H1 (cell line): ENCODE measurements around the gene CYRIA. TPM values are rescaled to one million over a fixed set of nuclear protein-coding genes. Genes with fewer than 3 reads are reported as not detected.

Experiments
- CTCF ChIA-PET: fragments of 300-600 bp; sonication (Branson Sonifier 250); formaldehyde crosslinking; loops from one replicate; lab custom pipeline; 2021; ENCODE audit not compliant: partially characterized antibody; lab: Charles Lee
- POLR2A ChIA-PET: fragments of 300-600 bp; sonication (Branson Sonifier 250); formaldehyde crosslinking; loops from one replicate; lab custom pipeline; 2021; ENCODE audit warnings: inconsistent platforms; ENCODE audit not compliant: partially characterized antibody; lab: Charles Lee
- DNase-seq, 2 experiments: peaks; one replicate each; pipeline versions ENCODE4 v3.0.0 to v3.0.0-alpha.2; 2010 to 2022; ENCODE audit warnings: low spot score in 2 of 2, low read depth in 1 of 2, mixed read lengths in 1 of 2
- FAIRE-seq: peaks from 2 replicates; lab custom pipeline; 2011; peaks lifted over from hg19 to GRCh38; lab: Jason Lieb, UNC
- H2AFZ ChIP-seq: 2 replicates; pipeline ENCODE4 v1.8.1; 2012; ENCODE audit warnings: low read length, inconsistent platforms
- H2AK5ac ChIP-seq: 2 replicates; pipeline ENCODE4 v1.6.1; 2013; ENCODE audit warnings: low read depth, low read length
- H2BK120ac ChIP-seq: replicated peaks from 2 replicates; pipeline ENCODE3; 2013; ENCODE audit warnings: low read depth, low read length, inconsistent platforms
- H2BK12ac ChIP-seq: 2 replicates; pipeline ENCODE4 v1.6.1; 2013; ENCODE audit warnings: low read depth, low read length
- H2BK15ac ChIP-seq: 2 replicates; pipeline ENCODE4 v1.6.1; 2013; ENCODE audit warnings: low read length
- H2BK20ac ChIP-seq: 2 replicates; pipeline ENCODE4 v1.6.1; 2013; ENCODE audit warnings: low read length
- H2BK5ac ChIP-seq: 2 replicates; pipeline ENCODE4 v1.6.1; 2013; ENCODE audit warnings: low read depth, low read length
- H3K14ac ChIP-seq: 2 replicates; pipeline ENCODE4 v1.6.1; 2013; ENCODE audit warnings: inconsistent platforms; ENCODE audit not compliant: insufficient read length
- H3K18ac ChIP-seq: 2 replicates; pipeline ENCODE4 v1.6.1; 2013; ENCODE audit warnings: low read length; ENCODE audit errors: extremely low read depth
- H3K23ac ChIP-seq: 2 replicates; pipeline ENCODE4 v1.6.1; 2013; ENCODE audit warnings: inconsistent platforms; ENCODE audit not compliant: insufficient read length
- H3K23me2 ChIP-seq: 2 replicates; pipeline ENCODE4 v1.6.1; 2013; ENCODE audit warnings: low read depth, low read length
- H3K27ac ChIP-seq: 2 replicates; pipeline ENCODE4 v1.6.1; 2011; ENCODE audit warnings: low read depth, low read length, inconsistent platforms
- H3K27me3 ChIP-seq, 4 experiments: replicated peaks in 1 of 4; 1 replicate in 1 of 4; 2 replicates in 3 of 4; pipeline versions ENCODE4 v1.6.1 to v1.8.1; 2011 to 2013; ENCODE audit warnings: low read length in 3 of 4, mild to moderate bottlenecking in 3 of 4, inconsistent platforms in 2 of 4, mixed read lengths in 2 of 4, moderate library complexity in 1 of 4; ENCODE audit not compliant: control insufficient read depth in 3 of 4, insufficient read depth in 3 of 4; ENCODE audit errors: extremely low read depth in 1 of 4
- H3K36me3 ChIP-seq, 4 experiments: 2 replicates each; pipeline versions ENCODE4 v1.6.1 to v1.8.1; 2011 to 2013; ENCODE audit warnings: mild to moderate bottlenecking in 4 of 4, low read length in 3 of 4, moderate library complexity in 2 of 4, control low read depth in 1 of 4, inconsistent platforms in 1 of 4; ENCODE audit not compliant: insufficient read depth in 4 of 4, control insufficient read depth in 2 of 4
- H3K4ac ChIP-seq: replicated peaks from 2 replicates; pipeline ENCODE3; 2013; ENCODE audit warnings: low read length, low read depth, mixed read lengths, inconsistent platforms; ENCODE audit not compliant: insufficient read length
- H3K4me1 ChIP-seq, 4 experiments: replicated peaks in 1 of 4; 1 replicate in 1 of 4; 2 replicates in 3 of 4; pipeline versions ENCODE4 v1.6.1 to v1.8.1; 2011 to 2013; ENCODE audit warnings: low read length in 3 of 4, inconsistent platforms in 2 of 4, mixed read lengths in 1 of 4; ENCODE audit not compliant: insufficient read depth in 4 of 4, control insufficient read depth in 3 of 4
- H3K4me2 ChIP-seq, 2 experiments: 2 replicates each; pipeline versions ENCODE4 v1.6.1 to v1.8.1; 2011 to 2013; ENCODE audit warnings: low read depth in 2 of 2, low read length in 2 of 2, control low read depth in 1 of 2, inconsistent platforms in 1 of 2, mild to moderate bottlenecking in 1 of 2; ENCODE audit not compliant: insufficient read depth in 1 of 2
- H3K4me3 ChIP-seq, 4 experiments: fragments of 200-600, 300-600 bp in 1 of 4; sonication (generic), shearing (Covaris generic), sonication (Bioruptor Twin) in 1 of 4; 2 replicates each; pipeline versions ENCODE4 v1.5.1 to v1.8.1; 2011 to 2016; ENCODE audit warnings: low read length in 4 of 4, low read depth in 3 of 4, control low read depth in 2 of 4, inconsistent platforms in 2 of 4, mild to moderate bottlenecking in 2 of 4, mixed read lengths in 1 of 4, moderate library complexity in 1 of 4; ENCODE audit not compliant: insufficient read depth in 2 of 4; ENCODE audit errors: extremely low read depth in 1 of 4
- H3K56ac ChIP-seq: replicated peaks from 2 replicates; pipeline ENCODE3; 2013; ENCODE audit warnings: low read depth, mild to moderate bottlenecking, mixed read lengths, low read length, inconsistent platforms; ENCODE audit not compliant: insufficient read length
- H3K79me1 ChIP-seq: 2 replicates; pipeline ENCODE4 v1.6.1; 2013; ENCODE audit warnings: low read depth, low read length, control low read depth
- H3K79me2 ChIP-seq, 2 experiments: 2 replicates each; pipeline versions ENCODE4 v1.6.1 to v1.8.1; 2012 to 2013; ENCODE audit warnings: low read length in 2 of 2, mild to moderate bottlenecking in 2 of 2, inconsistent platforms in 1 of 2; ENCODE audit not compliant: insufficient read depth in 2 of 2, control insufficient read depth in 1 of 2
- H3K9ac ChIP-seq, 4 experiments: replicated peaks in 1 of 4; 1 replicate in 1 of 4; 2 replicates in 3 of 4; pipeline versions ENCODE4 v1.6.1 to v1.8.1; 2011 to 2013; ENCODE audit warnings: low read depth in 3 of 4, low read length in 3 of 4, control low read depth in 2 of 4, mild to moderate bottlenecking in 2 of 4, moderate library complexity in 2 of 4, inconsistent platforms in 1 of 4; ENCODE audit errors: extremely low read depth in 1 of 4
- H3K9me3 ChIP-seq, 2 experiments: 2 replicates each; pipeline versions ENCODE4 v1.6.1 to v1.8.1; 2012 to 2013; ENCODE audit warnings: mild to moderate bottlenecking in 2 of 2, moderate library complexity in 2 of 2, control low read depth in 1 of 2, inconsistent platforms in 1 of 2, low read depth in 1 of 2, low read length in 1 of 2, mixed read lengths in 1 of 2; ENCODE audit not compliant: insufficient read depth in 2 of 2
- H4K20me1 ChIP-seq, 2 experiments: replicated peaks in 1 of 2; 2 replicates each; pipeline versions ENCODE3 to v1.8.1; 2011 to 2013; ENCODE audit warnings: inconsistent platforms in 2 of 2, low read length in 2 of 2, mild to moderate bottlenecking in 1 of 2; ENCODE audit not compliant: insufficient read depth in 2 of 2, control insufficient read depth in 1 of 2
- H4K5ac ChIP-seq: 2 replicates; pipeline ENCODE4 v1.6.1; 2013; ENCODE audit warnings: low read length, low read depth, mixed read lengths, inconsistent platforms; ENCODE audit not compliant: insufficient read length
- H4K8ac ChIP-seq: 2 replicates; pipeline ENCODE4 v1.8.0; 2013; ENCODE audit warnings: mild to moderate bottlenecking, moderate library complexity, low read length, inconsistent platforms; ENCODE audit not compliant: insufficient read depth; ENCODE audit errors: extremely low read depth
- H4K91ac ChIP-seq: replicated peaks from 2 replicates; pipeline ENCODE3; 2013; ENCODE audit warnings: low read length, mixed read lengths, inconsistent platforms; ENCODE audit not compliant: insufficient read length
- ATF2 ChIP-seq: IDR thresholded peaks from 2 replicates; pipeline ENCODE4 v1.6.1; 2012; ENCODE audit warnings: low read length, inconsistent platforms
- ATF3 ChIP-seq: IDR thresholded peaks from 2 replicates; pipeline ENCODE4 v1.6.1; 2011; ENCODE audit warnings: low read depth, mild to moderate bottlenecking, low read length; ENCODE audit not compliant: insufficient read depth
- CHD2 ChIP-seq: IDR thresholded peaks from 2 replicates; pipeline ENCODE4 v1.6.1; 2012; ENCODE audit warnings: low read length, improper control_type of control experiment
- E2F6 ChIP-seq: IDR thresholded peaks from 2 replicates; pipeline ENCODE4 v1.6.1; 2012; ENCODE audit warnings: inconsistent platforms
- GABPA ChIP-seq: IDR thresholded peaks from 2 replicates; pipeline ENCODE4 v1.6.1; 2011; ENCODE audit warnings: mild to moderate bottlenecking, low read length, moderate library complexity, borderline replicate concordance; ENCODE audit not compliant: insufficient read depth
- KDM5A ChIP-seq: fragments of 200-600 bp; IDR thresholded peaks from 2 replicates; pipeline ENCODE4 v1.7.1; 2012; ENCODE audit warnings: mild to moderate bottlenecking, low read length, inconsistent platforms, mixed read lengths
- SP1 ChIP-seq: IDR thresholded peaks from 2 replicates; pipeline ENCODE4 v1.6.1; 2011; ENCODE audit warnings: low read depth, low read length
- SP2 ChIP-seq: IDR thresholded peaks from 2 replicates; pipeline ENCODE4 v1.6.1; 2012; ENCODE audit warnings: mild to moderate bottlenecking, low read length, inconsistent platforms
- TEAD4 ChIP-seq: IDR thresholded peaks from 2 replicates; pipeline ENCODE4 v1.6.1; 2012; ENCODE audit warnings: low read depth, low read length, inconsistent platforms, mixed read lengths
- USF2 ChIP-seq: IDR thresholded peaks from 2 replicates; pipeline ENCODE4 v1.6.1; 2011; ENCODE audit warnings: low read length, improper control_type of control experiment
- WGBS, 2 experiments: shearing (Covaris generic) in 1 of 2; methylation state at CpG; one replicate each; pipeline versions ENCODE4 v1.1.6 to v1.1.7; 2013 to 2015; ENCODE audit warnings: low lambda C conversion rate in 2 of 2, mixed read lengths in 2 of 2, inconsistent platforms in 1 of 2, low coverage in 1 of 2, missing lambda C conversion rate in 1 of 2; ENCODE audit not compliant: insufficient replicate concordance in 2 of 2, insufficient coverage in 1 of 2, insufficient read length in 1 of 2; ENCODE audit errors: extremely low coverage in 1 of 2, missing lambda C conversion rate in 1 of 2; 5-methylcytosine and 5-hydroxymethylcytosine counted together
- polyA plus RNA-seq, 7 experiments: library from polyadenylated mRNA; depleted of rRNA in 3 of 7; stranded (reverse) in 5 of 7; unstranded in 2 of 7; fragments of >200 nt in 5 of 7; fragments of 200-250 nt in 2 of 7; gene quantifications; 1 replicate in 5 of 7; 2 replicates in 1 of 7; 4 replicates in 1 of 7; pipeline versions ENCODE4 v1.2.1 to v1.2.3, GENCODE V29; 2011 to 2013; ENCODE audit warnings: missing spikeins in 2 of 7, mixed read lengths in 2 of 7
- total RNA-seq: library from RNA; stranded (reverse); fragmentation: NEBNext Ultra II Directional; extraction: Animal tissue kit (Norgen Biotek cat#: 25700); gene quantifications from 2 replicates; pipeline ENCODE4 v1.2.1, GENCODE V29; 2021

The CYRIA gene
- total and polyA plus RNA-seq, 2 of the 8 experiments (the other 6 are each of a cell fraction or from before 2014, with no cell fraction given), result 1.5 to 9.8 TPM

GRCh38 chr2:16621316-16621715, 44.3 kb downstream of the CYRIA start:
- no peak overlapping the region for H3K14ac ChIP-seq
- no peak overlapping the region for H4K8ac ChIP-seq
- no peak overlapping the region for H3K4me3 ChIP-seq
- no peak overlapping the region for H4K91ac ChIP-seq
- FAIRE-seq, result no peak
- no peak overlapping the region for H2BK5ac ChIP-seq
- H2AFZ ChIP-seq, result no peak overlapping the region
- peaks cover 2 to 6% (median 4%) of the 10 kb centered on the region in 4 experiments; a peak in 6 of 7 replicates for H3K4me1 ChIP-seq
- H3K9me3 ChIP-seq, result no peaks in the 10 kb centered on the region
- no peaks in the 10 kb centered on the region for H3K27me3 ChIP-seq
- no peak overlapping the region for H3K4me2 ChIP-seq
- no peak for DNase-seq
- no peaks in the 10 kb centered on the region for H4K20me1 ChIP-seq
- H3K27ac ChIP-seq, result no peak overlapping the region
- H3K79me1 ChIP-seq, result no peaks in the 10 kb centered on the region
- CTCF ChIA-PET, result interaction anchor here (0.9 to 13.4 kb wide), 12 partner anchors 7 to 138 kb away, joined by 3 to 208 read pairs (median 7); no protein-coding TSS in a partner anchor
- H3K4ac ChIP-seq, result no peak overlapping the region
- no peak overlapping the region for H2BK12ac ChIP-seq
- no peak overlapping the region for H2BK20ac ChIP-seq
- H2BK15ac ChIP-seq, result no peak overlapping the region
- H3K79me2 ChIP-seq, result no peaks in the 10 kb centered on the region
- no peak overlapping the region for H2AK5ac ChIP-seq
- no peaks in the 10 kb centered on the region for H3K23me2 ChIP-seq
- WGBS, 2 experiments, result 96% methylated on average over 4 of the region's 4 CpGs; no CpG with 5 or more reads in 1 of the 2 experiments
- no peak overlapping the region for H3K18ac ChIP-seq
- POLR2A ChIA-PET, result no interaction called here
- no peak overlapping the region for H2BK120ac ChIP-seq
- no peak overlapping the region for H3K9ac ChIP-seq
- no peaks in the 10 kb centered on the region for H3K36me3 ChIP-seq
- H3K23ac ChIP-seq, result no peak overlapping the region
- H3K56ac ChIP-seq, result no peak overlapping the region
- H4K5ac ChIP-seq, result no peak overlapping the region
- no peak for TF ChIP-seq SP2
- TF ChIP-seq KDM5A, result no peak
- TF ChIP-seq SP1, result no peak
- no peak for TF ChIP-seq E2F6
- TF ChIP-seq GABPA, result no peak
- no peak for TF ChIP-seq TEAD4
- no peak for TF ChIP-seq ATF2
- TF ChIP-seq CHD2, result no peak
- no peak for TF ChIP-seq USF2
- no peak for TF ChIP-seq ATF3
